ENCODE measurements around the gene INTS2.
"Not testable (repeated sequence)": the region's sequence is repeated elsewhere in the genome, so short reads cannot be mapped to it uniquely, and the experiment has no call there.

The INTS2 gene

DNA sequence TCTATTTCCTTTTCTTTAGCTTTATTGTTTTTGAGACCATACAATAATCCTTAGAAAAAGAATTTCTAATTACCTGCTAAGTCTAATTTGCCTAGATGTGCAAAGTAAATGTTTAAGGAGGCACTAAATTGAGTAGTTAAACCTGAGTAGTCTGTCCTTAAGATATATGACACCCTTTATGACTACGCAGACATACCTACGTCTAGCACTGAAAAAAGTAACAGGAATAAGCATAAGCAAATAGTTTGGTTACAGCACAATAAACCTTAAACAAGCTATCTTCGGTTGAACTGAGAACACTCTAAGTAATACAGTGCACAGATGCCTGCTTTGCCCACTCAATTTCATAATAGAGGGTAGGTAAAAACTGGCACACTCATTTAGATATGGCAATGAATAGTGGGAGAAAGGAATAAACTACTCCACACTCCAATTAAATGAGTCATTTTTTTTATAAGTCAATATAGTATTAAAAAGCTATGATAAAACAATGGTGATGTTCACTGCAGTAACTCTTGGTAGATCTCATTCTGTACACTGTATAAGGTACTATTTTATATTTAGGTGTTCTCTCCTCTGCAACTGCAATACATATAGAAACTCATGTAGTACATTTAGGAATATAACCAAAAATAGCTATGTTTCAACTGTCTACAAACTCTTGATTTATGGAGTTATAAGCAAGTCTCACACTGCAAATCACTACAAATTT lies 19.7 kb upstream of the INTS2 start:
- no peaks in the 10 kb centered on the region for H3K4me1 ChIP-seq (ENCODE audit: control insufficient read depth in 5 of 5, insufficient read depth in 5 of 5, low read length in 5 of 5)
- no peaks in the 10 kb centered on the region for H3K27me3 ChIP-seq (ENCODE audit: control insufficient read depth in 5 of 5, insufficient read depth in 4 of 5, low read length in 5 of 5)
- no peak overlapping the region for H3K4me3 ChIP-seq (ENCODE audit: low read depth in 1 of 5, low read length in 5 of 5)
- no peak overlapping the region for H3K27ac ChIP-seq (ENCODE audit: low read depth, low read length)
- H3K9ac ChIP-seq (ENCODE audit: low read length in 5 of 5): no peak overlapping the region
- peaks cover 57 to 82% (median 71%) of the 10 kb centered on the region in 5 donors for H3K36me3 ChIP-seq (ENCODE audit: control insufficient read depth in 5 of 5, insufficient read depth in 5 of 5, low read length in 5 of 5)
- no peaks in the 10 kb centered on the region for H3K9me3 ChIP-seq (ENCODE audit: control insufficient read depth in 5 of 5, low read length in 5 of 5)

DNA sequence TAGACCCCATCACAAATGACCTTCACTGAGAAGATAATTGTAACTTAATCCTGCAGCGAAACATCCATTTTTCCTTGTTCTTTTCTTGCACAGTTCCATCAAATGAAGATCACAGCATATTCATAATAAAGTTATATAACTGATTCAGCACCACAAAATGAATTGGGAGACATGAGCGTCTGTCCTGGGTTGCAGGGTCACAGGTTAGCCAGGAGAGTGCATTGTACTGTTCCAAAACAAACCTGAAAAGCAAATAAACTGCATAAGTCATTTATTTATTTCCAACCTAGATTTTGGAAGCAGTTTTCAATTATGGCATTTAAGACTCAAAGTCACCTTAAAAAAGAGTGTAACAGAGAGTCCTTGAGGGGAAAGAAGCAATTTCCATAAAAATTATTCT lies 18.6 kb upstream of the INTS2 start:
- no peaks in the 10 kb centered on the region for H3K9me3 ChIP-seq (ENCODE audit: control insufficient read depth in 5 of 5, low read length in 5 of 5)
- no peak overlapping the region for H3K4me3 ChIP-seq (ENCODE audit: low read depth in 1 of 5, low read length in 5 of 5)
- H3K9ac ChIP-seq (ENCODE audit: low read length in 5 of 5): no peak overlapping the region
- no peaks in the 10 kb centered on the region for H3K4me1 ChIP-seq (ENCODE audit: control insufficient read depth in 5 of 5, insufficient read depth in 5 of 5, low read length in 5 of 5)
- H3K27me3 ChIP-seq (ENCODE audit: control insufficient read depth in 5 of 5, insufficient read depth in 4 of 5, low read length in 5 of 5): no peaks in the 10 kb centered on the region
- no peak overlapping the region for H3K27ac ChIP-seq (ENCODE audit: low read depth, low read length)
- H3K36me3 ChIP-seq (ENCODE audit: control insufficient read depth in 5 of 5, insufficient read depth in 5 of 5, low read length in 5 of 5): peaks cover 51 to 71% (median 62%) of the 10 kb centered on the region in 5 donors

DNA sequence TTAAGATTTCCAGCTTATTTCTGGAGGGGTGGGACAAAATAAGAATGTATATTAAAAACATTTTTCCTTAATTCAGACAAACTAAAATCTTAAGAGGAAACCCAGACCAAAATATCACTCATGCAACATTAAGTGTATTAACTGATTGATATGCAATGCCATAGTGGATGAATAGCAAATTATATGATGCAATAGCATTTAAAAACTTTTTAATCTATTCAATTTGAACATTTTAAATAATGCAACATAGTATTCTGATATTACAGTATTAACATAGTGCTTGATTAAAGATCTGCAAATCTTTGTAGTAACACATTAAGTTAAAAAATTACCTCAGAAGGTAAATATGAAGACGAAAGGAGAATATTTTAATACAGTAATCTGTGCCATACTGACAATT lies 15.3 kb upstream of the INTS2 start:
- no peaks in the 10 kb centered on the region for H3K4me1 ChIP-seq (ENCODE audit: control insufficient read depth in 5 of 5, insufficient read depth in 5 of 5, low read length in 5 of 5)
- H3K27me3 ChIP-seq (ENCODE audit: control insufficient read depth in 5 of 5, insufficient read depth in 4 of 5, low read length in 5 of 5): no peaks in the 10 kb centered on the region
- peaks cover 25 to 48% (median 45%) of the 10 kb centered on the region in 5 donors for H3K36me3 ChIP-seq (ENCODE audit: control insufficient read depth in 5 of 5, insufficient read depth in 5 of 5, low read length in 5 of 5)
- H3K9me3 ChIP-seq (ENCODE audit: control insufficient read depth in 5 of 5, low read length in 5 of 5): no peaks in the 10 kb centered on the region
- H3K27ac ChIP-seq (ENCODE audit: low read depth, low read length): no peak overlapping the region
- no peak overlapping the region for H3K9ac ChIP-seq (ENCODE audit: low read length in 5 of 5)
- H3K4me3 ChIP-seq (ENCODE audit: low read depth in 1 of 5, low read length in 5 of 5): no peak overlapping the region

DNA sequence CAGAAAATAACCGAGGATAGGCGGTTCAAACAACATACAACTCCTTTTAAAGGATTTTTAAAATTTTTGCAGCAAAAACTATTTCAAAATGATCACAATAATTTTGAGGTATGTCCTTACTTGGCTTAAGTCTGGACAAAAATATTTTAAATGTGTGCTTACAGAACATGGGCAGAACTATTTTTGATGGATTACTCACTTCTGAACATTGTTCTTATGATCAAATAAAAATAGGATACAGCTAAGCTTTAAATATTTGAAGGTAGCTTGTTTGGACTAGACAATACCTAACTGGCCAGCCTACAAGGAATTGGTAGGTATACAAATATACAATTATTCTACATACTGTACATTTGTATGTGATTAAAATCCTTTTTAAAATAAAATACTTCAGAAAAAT lies 14.3 kb upstream of the INTS2 start:
- no peak overlapping the region for H3K9ac ChIP-seq (ENCODE audit: low read length in 5 of 5)
- H3K9me3 ChIP-seq (ENCODE audit: control insufficient read depth in 5 of 5, low read length in 5 of 5): no peaks in the 10 kb centered on the region
- H3K36me3 ChIP-seq (ENCODE audit: control insufficient read depth in 5 of 5, insufficient read depth in 5 of 5, low read length in 5 of 5): peaks cover 18 to 38% (median 35%) of the 10 kb centered on the region in 5 donors
- no peaks in the 10 kb centered on the region for H3K27me3 ChIP-seq (ENCODE audit: control insufficient read depth in 5 of 5, insufficient read depth in 4 of 5, low read length in 5 of 5)
- H3K27ac ChIP-seq (ENCODE audit: low read depth, low read length): no peak overlapping the region
- H3K4me1 ChIP-seq (ENCODE audit: control insufficient read depth in 5 of 5, insufficient read depth in 5 of 5, low read length in 5 of 5): no peaks in the 10 kb centered on the region
- no peak overlapping the region for H3K4me3 ChIP-seq (ENCODE audit: low read depth in 1 of 5, low read length in 5 of 5)

DNA sequence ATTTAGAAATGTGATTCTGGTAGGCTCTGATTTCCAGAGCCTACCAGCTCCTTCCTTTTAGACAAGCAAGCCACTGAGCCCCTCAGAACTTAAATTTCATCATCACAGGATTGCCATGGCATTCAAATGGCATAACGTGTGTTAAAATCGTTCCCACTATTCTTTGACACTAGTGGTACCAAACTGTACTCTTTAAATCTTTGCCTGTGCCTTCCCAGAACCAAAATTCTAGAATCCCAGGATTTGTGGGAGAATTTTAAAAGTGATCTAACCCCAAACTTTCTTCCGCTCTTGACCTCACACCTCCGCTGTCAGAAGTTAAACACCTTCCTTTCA lies 287 bp upstream of the INTS2 start:
- peak overlapping the region; percentile 70 for H3K27ac ChIP-seq (ENCODE audit: low read depth, low read length)
- H3K9ac ChIP-seq (ENCODE audit: low read length in 5 of 5): peak overlapping the region; percentile 58 to 96 (median 93)
- peaks cover 0 to 18% (median 17%) of the 10 kb centered on the region in 5 donors for H3K4me1 ChIP-seq (ENCODE audit: control insufficient read depth in 5 of 5, insufficient read depth in 5 of 5, low read length in 5 of 5)

DNA sequence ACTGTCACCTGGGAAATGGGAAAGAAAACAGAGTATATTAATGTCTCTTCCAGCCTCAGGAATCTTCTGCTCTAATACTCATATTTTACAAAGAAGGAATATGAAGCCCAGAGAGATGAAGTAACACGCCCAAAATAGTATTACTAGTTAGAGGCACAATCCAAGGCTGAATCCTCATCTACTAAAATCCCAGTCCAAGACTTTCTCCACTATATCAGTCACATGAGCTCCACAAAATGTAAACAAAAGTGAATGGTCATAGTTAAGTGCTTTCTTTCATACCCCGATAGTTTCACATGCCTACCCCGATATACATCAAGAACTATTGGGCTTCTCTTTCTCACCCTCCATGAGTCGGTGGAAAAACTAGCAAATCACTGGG lies 965 bp downstream of the INTS2 start:
- Histone ChIP-seq H3K27me3 (ENCODE audit: control insufficient read depth in 5 of 5, insufficient read depth in 4 of 5, low read length in 5 of 5) (no peaks in the 10 kb centered on the region), H3K9ac (ENCODE audit: low read length in 5 of 5) (peak overlapping the region; percentile 58 to 96 (median 93)), H3K4me3 (ENCODE audit: low read depth in 1 of 5, low read length in 5 of 5) (peak overlapping the region; percentile 91 to 98 (median 97)), H3K27ac (ENCODE audit: low read depth, low read length) (peak overlapping the region; percentile 70), H3K9me3 (ENCODE audit: control insufficient read depth in 5 of 5, low read length in 5 of 5) (no peaks in the 10 kb centered on the region), H3K4me1 (ENCODE audit: control insufficient read depth in 5 of 5, insufficient read depth in 5 of 5, low read length in 5 of 5) (peaks cover 0 to 18% (median 17%) of the 10 kb centered on the region in 5 donors), H3K36me3 (ENCODE audit: control insufficient read depth in 5 of 5, insufficient read depth in 5 of 5, low read length in 5 of 5) (peaks cover 5 to 10% (median 8%) of the 10 kb centered on the region in 5 donors)

More for the DNA sequence above, 287 bp upstream of the INTS2 start:
- H3K27me3 ChIP-seq (ENCODE audit: control insufficient read depth in 5 of 5, insufficient read depth in 4 of 5, low read length in 5 of 5): no peaks in the 10 kb centered on the region
- no peaks in the 10 kb centered on the region for H3K9me3 ChIP-seq (ENCODE audit: control insufficient read depth in 5 of 5, low read length in 5 of 5)
- H3K4me3 ChIP-seq (ENCODE audit: low read depth in 1 of 5, low read length in 5 of 5): peak overlapping the region; percentile 91 to 98 (median 97)
- H3K36me3 ChIP-seq (ENCODE audit: control insufficient read depth in 5 of 5, insufficient read depth in 5 of 5, low read length in 5 of 5): peaks cover 4 to 10% (median 8%) of the 10 kb centered on the region in 5 donors

DNA sequence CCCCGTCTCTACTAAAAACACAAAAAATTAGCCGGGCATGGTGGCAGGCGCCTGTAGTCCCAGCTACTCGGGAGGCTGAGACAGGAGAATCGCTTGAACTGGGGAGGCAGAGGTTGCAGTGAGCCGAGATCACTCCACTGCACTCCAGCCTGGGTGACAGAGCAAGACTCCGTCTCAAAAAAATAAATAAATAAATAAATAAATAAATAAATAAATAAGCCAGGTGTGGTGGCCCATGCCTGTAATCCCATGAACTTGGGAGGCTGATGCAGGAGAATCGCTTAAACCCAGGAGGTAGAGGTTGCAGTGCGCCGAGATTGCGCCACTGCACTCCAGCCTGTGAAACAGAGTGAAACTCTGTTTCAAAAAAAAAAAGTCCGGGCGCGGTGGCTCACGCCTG lies 12.6 kb downstream of the INTS2 start:
- H3K9ac ChIP-seq (ENCODE audit: low read length in 5 of 5); H3K27me3 ChIP-seq (ENCODE audit: control insufficient read depth in 5 of 5, insufficient read depth in 4 of 5, low read length in 5 of 5); H3K4me1 ChIP-seq (ENCODE audit: control insufficient read depth in 5 of 5, insufficient read depth in 5 of 5, low read length in 5 of 5); H3K27ac ChIP-seq (ENCODE audit: low read depth, low read length); H3K4me3 ChIP-seq (ENCODE audit: low read depth in 1 of 5, low read length in 5 of 5); H3K9me3 ChIP-seq (ENCODE audit: control insufficient read depth in 5 of 5, low read length in 5 of 5): not testable (repeated sequence)
- H3K36me3 ChIP-seq (ENCODE audit: control insufficient read depth in 5 of 5, insufficient read depth in 5 of 5, low read length in 5 of 5): peaks cover 12 to 39% (median 33%) of the 10 kb centered on the region in 5 donors

DNA sequence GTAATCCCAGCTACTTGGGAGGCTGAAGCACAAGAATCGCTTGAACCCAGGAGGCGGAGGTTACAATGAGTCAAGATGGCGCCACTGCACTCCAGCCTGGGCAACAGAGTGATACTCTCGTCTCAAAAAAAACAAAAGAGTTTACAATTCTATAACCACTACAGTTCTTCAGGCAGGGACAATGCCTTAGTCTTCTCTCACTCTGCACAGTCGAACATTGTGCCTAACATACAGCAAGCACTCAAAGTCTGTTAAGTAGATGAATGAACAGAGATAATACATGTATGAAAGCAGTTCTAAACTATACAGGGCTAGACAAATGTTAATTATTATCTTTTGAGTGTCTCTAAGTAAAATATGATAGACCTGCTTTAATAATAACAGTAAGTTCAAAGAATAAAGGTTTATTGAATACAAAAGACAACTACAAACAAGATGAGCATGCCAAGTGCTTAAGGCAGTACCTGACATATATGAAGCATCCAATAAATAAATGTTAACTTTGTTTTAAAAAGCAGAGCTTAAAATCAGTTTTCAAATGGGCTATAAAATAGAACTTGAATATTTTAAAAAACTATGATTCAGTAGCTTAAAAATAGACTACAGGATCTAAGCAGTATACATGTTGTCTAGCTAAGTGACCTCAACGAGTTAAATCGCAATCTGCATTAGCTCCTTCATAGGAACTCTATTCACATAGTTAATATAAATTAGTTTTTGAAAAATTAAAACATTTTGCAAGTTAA lies 19.3 kb downstream of the INTS2 start:
- no peak overlapping the region for H3K9ac ChIP-seq (ENCODE audit: low read length in 5 of 5)
- no peaks in the 10 kb centered on the region for H3K4me1 ChIP-seq (ENCODE audit: control insufficient read depth in 5 of 5, insufficient read depth in 5 of 5, low read length in 5 of 5)
- peaks cover 41 to 65% (median 46%) of the 10 kb centered on the region in 5 donors for H3K36me3 ChIP-seq (ENCODE audit: control insufficient read depth in 5 of 5, insufficient read depth in 5 of 5, low read length in 5 of 5)
- H3K27me3 ChIP-seq (ENCODE audit: control insufficient read depth in 5 of 5, insufficient read depth in 4 of 5, low read length in 5 of 5): no peaks in the 10 kb centered on the region
- no peak overlapping the region for H3K4me3 ChIP-seq (ENCODE audit: low read depth in 1 of 5, low read length in 5 of 5)
- no peaks in the 10 kb centered on the region for H3K9me3 ChIP-seq (ENCODE audit: control insufficient read depth in 5 of 5, low read length in 5 of 5)
- no peak overlapping the region for H3K27ac ChIP-seq (ENCODE audit: low read depth, low read length)

DNA sequence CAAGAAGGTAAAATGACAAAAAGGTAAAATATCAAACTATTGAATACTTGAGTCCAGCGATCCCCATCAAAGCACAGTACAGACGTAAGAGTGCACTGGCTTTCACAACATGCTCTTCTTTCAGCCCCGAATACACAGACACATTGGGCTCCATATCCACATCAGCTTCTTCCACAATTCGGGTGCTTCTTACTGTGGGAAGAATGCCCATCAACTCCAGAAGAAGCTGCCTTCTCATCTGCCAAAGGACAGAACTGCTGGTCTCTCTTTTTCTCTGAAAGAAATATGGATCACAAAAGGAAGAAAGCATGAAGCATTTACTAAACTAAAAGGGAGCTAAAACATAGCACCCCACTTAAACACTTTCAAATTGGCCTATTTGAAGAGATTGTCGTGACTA lies 20.4 kb downstream of the INTS2 start:
- Histone ChIP-seq H3K4me3 (ENCODE audit: low read depth in 1 of 5, low read length in 5 of 5) (no peak overlapping the region), H3K36me3 (ENCODE audit: control insufficient read depth in 5 of 5, insufficient read depth in 5 of 5, low read length in 5 of 5) (peaks cover 45 to 70% (median 51%) of the 10 kb centered on the region in 5 donors), H3K27me3 (ENCODE audit: control insufficient read depth in 5 of 5, insufficient read depth in 4 of 5, low read length in 5 of 5) (no peaks in the 10 kb centered on the region), H3K4me1 (ENCODE audit: control insufficient read depth in 5 of 5, insufficient read depth in 5 of 5, low read length in 5 of 5) (no peaks in the 10 kb centered on the region), H3K9ac (ENCODE audit: low read length in 5 of 5) (no peak overlapping the region), H3K9me3 (ENCODE audit: control insufficient read depth in 5 of 5, low read length in 5 of 5) (no peaks in the 10 kb centered on the region), H3K27ac (ENCODE audit: low read depth, low read length) (no peak overlapping the region)

DNA sequence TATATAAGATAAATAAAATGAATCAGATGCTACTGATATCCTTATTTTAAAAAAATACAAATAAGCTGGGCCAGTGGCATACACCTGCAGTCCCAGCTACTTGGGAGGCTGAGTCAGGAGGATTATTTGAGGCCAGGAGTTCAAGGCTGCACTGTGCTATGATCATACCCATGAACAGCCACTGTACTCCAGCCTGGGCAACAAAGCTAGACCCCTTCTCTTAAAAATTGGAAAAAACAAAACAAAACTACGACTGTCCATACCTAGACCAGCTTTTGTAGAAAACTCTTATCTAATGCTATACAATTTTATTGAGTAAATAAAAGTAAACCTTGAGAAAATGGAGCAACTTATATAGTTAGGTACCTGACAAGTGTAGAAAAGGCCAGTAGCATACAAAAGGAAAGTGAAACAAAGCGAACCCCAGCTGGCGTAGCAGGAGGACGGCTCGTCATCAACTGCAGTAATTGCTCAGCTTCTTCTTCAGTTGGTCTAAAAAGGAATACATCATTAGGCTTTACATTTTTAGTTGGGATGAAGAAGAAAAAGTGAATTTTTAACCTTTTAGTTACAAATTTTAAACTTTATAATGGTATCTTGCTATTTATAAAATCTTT lies 23.6 kb downstream of the INTS2 start:
- Histone ChIP-seq H3K36me3 (ENCODE audit: control insufficient read depth in 5 of 5, insufficient read depth in 5 of 5, low read length in 5 of 5) (peaks cover 37 to 66% (median 39%) of the 10 kb centered on the region in 5 donors), H3K4me1 (ENCODE audit: control insufficient read depth in 5 of 5, insufficient read depth in 5 of 5, low read length in 5 of 5) (no peaks in the 10 kb centered on the region), H3K4me3 (ENCODE audit: low read depth in 1 of 5, low read length in 5 of 5) (no peak overlapping the region), H3K9me3 (ENCODE audit: control insufficient read depth in 5 of 5, low read length in 5 of 5) (no peaks in the 10 kb centered on the region), H3K9ac (ENCODE audit: low read length in 5 of 5) (no peak overlapping the region), H3K27me3 (ENCODE audit: control insufficient read depth in 5 of 5, insufficient read depth in 4 of 5, low read length in 5 of 5) (no peaks in the 10 kb centered on the region), H3K27ac (ENCODE audit: low read depth, low read length) (no peak overlapping the region)
